IMR-90 (cell line): ENCODE data around the gene GKAP1. TPM values are rescaled to one million over a fixed set of nuclear protein-coding genes. Genes with fewer than 3 reads are reported as not detected.

Experiments
- ATAC-seq: fragments of 200-7000 bp; cut with Tn5 transposase; 2 replicates; pipeline ENCODE4 v1.9.1; 2020; ENCODE audit warnings: low read depth, mild to moderate bottlenecking, moderate library complexity
- BruUV-seq: library from RNA; stranded (reverse); fragments of 400-500 nt; replicated peaks from 2 replicates; lab custom pipeline; 2021; lab: Mats Ljungman, UMichigan
- CTCF ChIA-PET: fragments of 300-600 bp; formaldehyde crosslinking; extraction: SDS; loops from one replicate; lab custom pipeline; 2021; ENCODE audit warnings: antibody characterized with exemption; lab: Yijun Ruan, JAX
- POLR2A ChIA-PET: fragments of 300-600 bp; sonication (Branson Sonifier 250); formaldehyde crosslinking; loops from one replicate; lab custom pipeline; 2022; ENCODE audit warnings: antibody characterized with exemption; ENCODE audit not compliant: unreplicated experiment; lab: Charles Lee
- DNase-seq: peaks from one replicate; pipeline ENCODE4 v3.0.0; 2013
- H2AFZ ChIP-seq: replicated peaks from 2 replicates; pipeline ENCODE3; 2013; ENCODE audit warnings: low read length, mild to moderate bottlenecking; ENCODE audit not compliant: poor library complexity
- H2AK5ac ChIP-seq: 2 replicates; pipeline ENCODE4 v1.6.1; 2013; ENCODE audit warnings: low read depth, low read length, inconsistent platforms
- H2AK9ac ChIP-seq: replicated peaks from 2 replicates; pipeline ENCODE3; 2013; ENCODE audit warnings: mild to moderate bottlenecking, low read depth, low read length, moderate library complexity; ENCODE audit not compliant: poor library complexity
- H2BK120ac ChIP-seq: 2 replicates; pipeline ENCODE4 v1.6.1; 2013; ENCODE audit warnings: low read depth, low read length, inconsistent platforms
- H2BK15ac ChIP-seq: 3 replicates; pipeline ENCODE4 v1.6.1; 2013; ENCODE audit warnings: low read depth, low read length, inconsistent platforms
- H2BK20ac ChIP-seq: 2 replicates; pipeline ENCODE4 v1.6.1; 2013; ENCODE audit warnings: low read depth, mild to moderate bottlenecking, inconsistent platforms, low read length, moderate library complexity
- H2BK5ac ChIP-seq: 2 replicates; pipeline ENCODE4 v1.6.1; 2013; ENCODE audit warnings: mild to moderate bottlenecking, low read depth, low read length, inconsistent platforms; ENCODE audit not compliant: poor library complexity, severe bottlenecking
- H3K14ac ChIP-seq: replicated peaks from 2 replicates; pipeline ENCODE4 v1.6.1; 2013; ENCODE audit warnings: low read depth, low read length, inconsistent platforms
- H3K18ac ChIP-seq: 2 replicates; pipeline ENCODE4 v1.6.1; 2013; ENCODE audit warnings: low read depth, low read length, control low read depth
- H3K23ac ChIP-seq: 2 replicates; pipeline ENCODE4 v1.6.1; 2013; ENCODE audit warnings: low read depth, low read length, inconsistent platforms
- H3K27ac ChIP-seq: 2 replicates; pipeline ENCODE4 v1.5.1; 2013; ENCODE audit warnings: mild to moderate bottlenecking, control low read depth, low read length; ENCODE audit not compliant: insufficient read depth
- H3K27me3 ChIP-seq: 2 replicates; pipeline ENCODE4 v1.6.1; 2013; ENCODE audit warnings: low read length; ENCODE audit not compliant: control insufficient read depth, insufficient read depth
- H3K36me3 ChIP-seq: 2 replicates; pipeline ENCODE4 v1.6.1; 2013; ENCODE audit warnings: low read length, mixed read lengths; ENCODE audit not compliant: control insufficient read depth, insufficient read depth
- H3K4ac ChIP-seq: 2 replicates; pipeline ENCODE4 v1.6.1; 2013; ENCODE audit warnings: low read depth, low read length, inconsistent platforms
- H3K4me1 ChIP-seq: 2 replicates; pipeline ENCODE4 v1.6.1; 2013; ENCODE audit warnings: low read length, mixed read lengths; ENCODE audit not compliant: control insufficient read depth, insufficient read depth
- H3K4me2 ChIP-seq: 2 replicates; pipeline ENCODE4 v1.6.1; 2013; ENCODE audit warnings: low read depth, mild to moderate bottlenecking, control low read depth, low read length, moderate library complexity
- H3K4me3 ChIP-seq: 2 replicates; pipeline ENCODE4 v1.5.1; 2013; ENCODE audit warnings: low read depth, mild to moderate bottlenecking, control low read depth, low read length, moderate library complexity; ENCODE audit not compliant: insufficient read depth
- H3K56ac ChIP-seq: 2 replicates; pipeline ENCODE4 v1.6.1; 2013; ENCODE audit warnings: low read length, inconsistent platforms; ENCODE audit not compliant: insufficient read depth; ENCODE audit errors: extremely low read depth
- H3K79me1 ChIP-seq, 2 experiments: 2 replicates each; pipeline ENCODE4 v1.6.1; 2013; ENCODE audit warnings: low read length in 2 of 2, inconsistent platforms in 1 of 2, low read depth in 1 of 2
- H3K9ac ChIP-seq: 2 replicates; pipeline ENCODE4 v1.6.1; 2013; ENCODE audit warnings: low read depth, low read length, control low read depth
- H3K9me1 ChIP-seq: 2 replicates; pipeline ENCODE4 v1.6.1; 2013; ENCODE audit warnings: low read length, inconsistent platforms; ENCODE audit not compliant: insufficient read depth
- H3K9me3 ChIP-seq: 2 replicates; pipeline ENCODE4 v1.6.1; 2013; ENCODE audit warnings: low read length; ENCODE audit not compliant: control insufficient read depth, insufficient read depth
- H4K20me1 ChIP-seq: 2 replicates; pipeline ENCODE4 v1.6.1; 2013; ENCODE audit warnings: low read length, inconsistent platforms; ENCODE audit not compliant: insufficient read depth
- H4K5ac ChIP-seq: 2 replicates; pipeline ENCODE4 v1.6.1; 2013; ENCODE audit warnings: mild to moderate bottlenecking, low read depth, low read length, control low read depth
- H4K8ac ChIP-seq, 2 experiments: 2 replicates each; pipeline ENCODE4 v1.6.1; 2013; ENCODE audit warnings: low read depth in 2 of 2, low read length in 2 of 2, control low read depth in 1 of 2, inconsistent platforms in 1 of 2
- H4K91ac ChIP-seq: 2 replicates; pipeline ENCODE4 v1.6.1; 2013; ENCODE audit warnings: low read depth, low read length, inconsistent platforms; ENCODE audit not compliant: insufficient read depth
- BHLHE40 ChIP-seq: fragments of 150-350 bp; IDR thresholded peaks from 2 replicates; pipeline ENCODE4 v1.6.1; 2016; ENCODE audit warnings: mild to moderate bottlenecking, low read depth, low read length
- SMC3 ChIP-seq: fragments of 150-350 bp; IDR thresholded peaks from 2 replicates; pipeline ENCODE4 v1.6.1; 2016; ENCODE audit warnings: low read depth, mild to moderate bottlenecking, antibody characterized with exemption, low read length, moderate library complexity
- WGBS, 2 experiments: methylation state at CpG; one replicate each; pipeline versions ENCODE4 v1.1.5 to v1.1.7; 2013; ENCODE audit warnings: missing lambda C conversion rate in 2 of 2; ENCODE audit not compliant: insufficient read length in 1 of 2; ENCODE audit errors: extremely low coverage in 2 of 2; 5-methylcytosine and 5-hydroxymethylcytosine counted together
- dilution Hi-C: fragments of 300-500 bp; cut with HindIII; formaldehyde crosslinking; loops from one replicate; pipeline ENCODE4 v1.14.3; 2018; ENCODE audit warnings: low sequenced_read_pairs; ENCODE audit not compliant: unreplicated experiment
- in situ Hi-C: fragments of 300-500 bp; cut with MboI; formaldehyde crosslinking; loops from 3 replicates; pipeline ENCODE4 v1.14.3; 2019; ENCODE audit warnings: low sequenced_read_pairs, inconsistent platforms, mixed read lengths
- intact Hi-C: fragments of 100-400 bp; cut with micrococcal nuclease; formaldehyde crosslinking; loops from 2 replicates; pipeline ENCODE4 v1.10.0; 2022
- polyA plus RNA-seq, 3 experiments: library from polyadenylated mRNA; depleted of rRNA; stranded (reverse); fragments of >200 nt; gene quantifications; 2 replicates each; pipeline ENCODE4 v1.2.3, GENCODE V29; 2012; ENCODE audit warnings: low replicate concordance in 1 of 3
- total RNA-seq: library from RNA; depleted of rRNA; stranded (reverse); fragments of >200 nt; gene quantifications from 2 replicates; pipeline ENCODE4 v1.2.3, GENCODE V29; 2012
- TF ChIP-seq, protein P1 (sequence below): conservative IDR thresholded peaks from 2 replicates; pipeline ENCODE4 v1.5.1; 2012; ENCODE audit warnings: mild to moderate bottlenecking, low read depth, low read length, improper control_type of control experiment

GKAP1 gene
- total and polyA plus RNA-seq, 2 of the 4 experiments (the other 2 are of a cell fraction), result 0.18 to 1.4 TPM

DNA sequence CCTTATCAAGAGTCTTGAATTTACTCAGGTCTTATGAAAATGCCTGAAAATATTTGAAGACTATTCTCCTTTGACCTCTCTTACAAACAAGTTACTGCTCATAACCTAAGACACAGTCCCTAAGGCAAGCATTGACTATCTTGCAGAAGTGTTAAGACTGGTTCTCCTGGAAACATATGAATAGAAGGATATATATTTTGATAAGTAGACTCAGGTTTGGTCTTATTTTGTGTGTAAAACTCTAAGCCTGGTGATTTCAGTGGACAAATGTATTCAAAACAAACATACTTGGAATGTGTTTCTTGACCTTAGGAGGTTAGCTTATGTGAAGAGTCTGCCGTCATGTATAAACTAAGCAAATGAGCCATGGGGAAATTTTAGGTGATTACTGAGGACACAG lies 102.3 kb downstream of the GKAP1 start:
- Histone ChIP-seq H3K9ac (no peak overlapping the region), H3K9me1 (no peaks in the 10 kb centered on the region), H3K56ac (no peak overlapping the region), H2AK5ac (no peak overlapping the region), H3K79me1 (no peaks in the 10 kb centered on the region), H3K4me3 (no peak overlapping the region), H4K8ac (no peak overlapping the region), H3K4me1 (no peaks in the 10 kb centered on the region), H3K27me3 (no peaks in the 10 kb centered on the region), H3K14ac (no peak overlapping the region), H3K4ac (no peak overlapping the region), H3K36me3 (no peaks in the 10 kb centered on the region), H2AK9ac (no peak overlapping the region), H3K18ac (no peak overlapping the region), H2BK5ac (no peak overlapping the region), H3K4me2 (no peak overlapping the region), H4K20me1 (no peaks in the 10 kb centered on the region), H2AFZ (no peak overlapping the region), H3K27ac (no peak overlapping the region), H3K23ac (no peak overlapping the region), H3K9me3 (0 out of 2 replicates have a peak, but pooled peaks cover 2% of the 10 kb centered on the region), H2BK20ac (no peak overlapping the region), H4K5ac (no peak overlapping the region), H2BK15ac (no peak overlapping the region), H4K91ac (no peak overlapping the region), H2BK120ac (no peak overlapping the region)
- ChIA-PET CTCF (interaction anchor here (0.8 kb wide), 1 partner anchor 10 kb away, joined by 3 read pairs; no protein-coding TSS in a partner anchor), POLR2A (no interaction called here)
- TF ChIP-seq BHLHE40 (no peak), SMC3 (no peak)
- TF ChIP-seq, protein P1, sequence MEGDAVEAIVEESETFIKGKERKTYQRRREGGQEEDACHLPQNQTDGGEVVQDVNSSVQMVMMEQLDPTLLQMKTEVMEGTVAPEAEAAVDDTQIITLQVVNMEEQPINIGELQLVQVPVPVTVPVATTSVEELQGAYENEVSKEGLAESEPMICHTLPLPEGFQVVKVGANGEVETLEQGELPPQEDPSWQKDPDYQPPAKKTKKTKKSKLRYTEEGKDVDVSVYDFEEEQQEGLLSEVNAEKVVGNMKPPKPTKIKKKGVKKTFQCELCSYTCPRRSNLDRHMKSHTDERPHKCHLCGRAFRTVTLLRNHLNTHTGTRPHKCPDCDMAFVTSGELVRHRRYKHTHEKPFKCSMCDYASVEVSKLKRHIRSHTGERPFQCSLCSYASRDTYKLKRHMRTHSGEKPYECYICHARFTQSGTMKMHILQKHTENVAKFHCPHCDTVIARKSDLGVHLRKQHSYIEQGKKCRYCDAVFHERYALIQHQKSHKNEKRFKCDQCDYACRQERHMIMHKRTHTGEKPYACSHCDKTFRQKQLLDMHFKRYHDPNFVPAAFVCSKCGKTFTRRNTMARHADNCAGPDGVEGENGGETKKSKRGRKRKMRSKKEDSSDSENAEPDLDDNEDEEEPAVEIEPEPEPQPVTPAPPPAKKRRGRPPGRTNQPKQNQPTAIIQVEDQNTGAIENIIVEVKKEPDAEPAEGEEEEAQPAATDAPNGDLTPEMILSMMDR, result no peak
- intact Hi-C loops, result no loop called here
- in situ Hi-C loops, result no loop called here
- DNase-seq (peak; percentile 20), ATAC-seq (peak; percentile 75)
- dilution Hi-C loops, result no loop called here
- BruUV-seq, result no TSS peak
- no CpG with 5 or more reads among the region's 1 CpG for WGBS, 2 experiments
